PC-9 (cell line): ENCODE data around the gene TMEM242.

Experiments used
- EZH2 ChIP-seq: fragments of 200-600 bp; sonication (generic); IDR thresholded peaks from 2 replicates; pipeline ENCODE4 v1.8.0; 2017; ENCODE audit warnings: antibody characterized with exemption, low read depth
- TF ChIP-seq, protein P1 (sequence below): fragments of 200-600 bp; sonication (generic); conservative IDR thresholded peaks from 2 replicates; pipeline ENCODE4 v1.6.1; 2017; ENCODE audit warnings: mixed run types, antibody characterized with exemption, mild to moderate bottlenecking, moderate library complexity

- TF ChIP-seq, protein P1, sequence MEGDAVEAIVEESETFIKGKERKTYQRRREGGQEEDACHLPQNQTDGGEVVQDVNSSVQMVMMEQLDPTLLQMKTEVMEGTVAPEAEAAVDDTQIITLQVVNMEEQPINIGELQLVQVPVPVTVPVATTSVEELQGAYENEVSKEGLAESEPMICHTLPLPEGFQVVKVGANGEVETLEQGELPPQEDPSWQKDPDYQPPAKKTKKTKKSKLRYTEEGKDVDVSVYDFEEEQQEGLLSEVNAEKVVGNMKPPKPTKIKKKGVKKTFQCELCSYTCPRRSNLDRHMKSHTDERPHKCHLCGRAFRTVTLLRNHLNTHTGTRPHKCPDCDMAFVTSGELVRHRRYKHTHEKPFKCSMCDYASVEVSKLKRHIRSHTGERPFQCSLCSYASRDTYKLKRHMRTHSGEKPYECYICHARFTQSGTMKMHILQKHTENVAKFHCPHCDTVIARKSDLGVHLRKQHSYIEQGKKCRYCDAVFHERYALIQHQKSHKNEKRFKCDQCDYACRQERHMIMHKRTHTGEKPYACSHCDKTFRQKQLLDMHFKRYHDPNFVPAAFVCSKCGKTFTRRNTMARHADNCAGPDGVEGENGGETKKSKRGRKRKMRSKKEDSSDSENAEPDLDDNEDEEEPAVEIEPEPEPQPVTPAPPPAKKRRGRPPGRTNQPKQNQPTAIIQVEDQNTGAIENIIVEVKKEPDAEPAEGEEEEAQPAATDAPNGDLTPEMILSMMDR = no peak
- no peak for TF ChIP-seq EZH2
These were observed 10.6 kb downstream of the TMEM242 start for GRCh38 chr6:157312757-157313156.
